Neural cell (in vitro differentiated cells): ENCODE measurements around the gene COL23A1.

ENCODE experiments used
- POLR2AphosphoS5 ChIP-seq: IDR thresholded peaks from 2 replicates; pipeline ENCODE4 v1.6.1; 2012
- TF ChIP-seq, protein P1 (sequence below): fragments of 450-650 bp; IDR thresholded peaks from 2 replicates; pipeline ENCODE4 v1.5.1; 2014; ENCODE audit warnings: antibody characterized with exemption, mild to moderate bottlenecking, moderate library complexity; ENCODE audit not compliant: poor library complexity, severe bottlenecking

DNA sequence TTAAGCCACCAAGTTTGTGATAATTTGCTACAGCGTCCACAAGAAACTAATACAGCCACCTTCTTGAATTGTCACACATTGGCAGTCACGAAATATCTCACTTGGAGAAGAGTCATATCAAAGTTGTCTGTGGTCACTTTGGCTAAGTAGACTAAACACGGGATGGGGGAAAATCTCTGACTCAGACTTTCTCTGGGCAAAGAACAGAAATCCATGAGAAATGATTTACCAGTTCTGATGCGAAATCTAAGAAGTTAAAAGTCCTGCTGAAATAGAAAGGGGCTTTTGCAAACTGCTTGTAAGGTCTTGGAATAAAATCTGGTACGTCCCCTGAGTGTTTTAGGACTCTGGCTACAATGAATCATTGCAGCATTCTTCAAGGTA is 158.4 kb downstream of the COL23A1 start:
- TF ChIP-seq, protein P1, sequence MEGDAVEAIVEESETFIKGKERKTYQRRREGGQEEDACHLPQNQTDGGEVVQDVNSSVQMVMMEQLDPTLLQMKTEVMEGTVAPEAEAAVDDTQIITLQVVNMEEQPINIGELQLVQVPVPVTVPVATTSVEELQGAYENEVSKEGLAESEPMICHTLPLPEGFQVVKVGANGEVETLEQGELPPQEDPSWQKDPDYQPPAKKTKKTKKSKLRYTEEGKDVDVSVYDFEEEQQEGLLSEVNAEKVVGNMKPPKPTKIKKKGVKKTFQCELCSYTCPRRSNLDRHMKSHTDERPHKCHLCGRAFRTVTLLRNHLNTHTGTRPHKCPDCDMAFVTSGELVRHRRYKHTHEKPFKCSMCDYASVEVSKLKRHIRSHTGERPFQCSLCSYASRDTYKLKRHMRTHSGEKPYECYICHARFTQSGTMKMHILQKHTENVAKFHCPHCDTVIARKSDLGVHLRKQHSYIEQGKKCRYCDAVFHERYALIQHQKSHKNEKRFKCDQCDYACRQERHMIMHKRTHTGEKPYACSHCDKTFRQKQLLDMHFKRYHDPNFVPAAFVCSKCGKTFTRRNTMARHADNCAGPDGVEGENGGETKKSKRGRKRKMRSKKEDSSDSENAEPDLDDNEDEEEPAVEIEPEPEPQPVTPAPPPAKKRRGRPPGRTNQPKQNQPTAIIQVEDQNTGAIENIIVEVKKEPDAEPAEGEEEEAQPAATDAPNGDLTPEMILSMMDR: no peak
- TF ChIP-seq POLR2AphosphoS5: no peak
